Measurements from ENCODE around the gene HDAC5.

- TF ChIP-seq CTCF (IDR thresholded peaks at IDR 0.05; ENCODE audit: low read depth, low read length) (no peak), EZH2phosphoT487 (IDR thresholded peaks at IDR 0.05; ENCODE audit: low read depth) (no peak)
Measured at GRCh38 chr17:44067545-44067940, 55.9 kb downstream of the HDAC5 start.

Measured in OCI-LY3 (cell line).